GM21717 (cell line): ENCODE data around the gene MOCS3.

ENCODE experiments used
- ATAC-seq: cut with Tn5 transposase; IDR thresholded peaks from one replicate; pipeline ENCODE4 v1.9.1; 2021; ENCODE audit warnings: mild to moderate bottlenecking, moderate library complexity; ENCODE audit not compliant: unreplicated experiment

Gene MOCS3, protein sequence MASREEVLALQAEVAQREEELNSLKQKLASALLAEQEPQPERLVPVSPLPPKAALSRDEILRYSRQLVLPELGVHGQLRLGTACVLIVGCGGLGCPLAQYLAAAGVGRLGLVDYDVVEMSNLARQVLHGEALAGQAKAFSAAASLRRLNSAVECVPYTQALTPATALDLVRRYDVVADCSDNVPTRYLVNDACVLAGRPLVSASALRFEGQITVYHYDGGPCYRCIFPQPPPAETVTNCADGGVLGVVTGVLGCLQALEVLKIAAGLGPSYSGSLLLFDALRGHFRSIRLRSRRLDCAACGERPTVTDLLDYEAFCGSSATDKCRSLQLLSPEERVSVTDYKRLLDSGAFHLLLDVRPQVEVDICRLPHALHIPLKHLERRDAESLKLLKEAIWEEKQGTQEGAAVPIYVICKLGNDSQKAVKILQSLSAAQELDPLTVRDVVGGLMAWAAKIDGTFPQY

DNA sequence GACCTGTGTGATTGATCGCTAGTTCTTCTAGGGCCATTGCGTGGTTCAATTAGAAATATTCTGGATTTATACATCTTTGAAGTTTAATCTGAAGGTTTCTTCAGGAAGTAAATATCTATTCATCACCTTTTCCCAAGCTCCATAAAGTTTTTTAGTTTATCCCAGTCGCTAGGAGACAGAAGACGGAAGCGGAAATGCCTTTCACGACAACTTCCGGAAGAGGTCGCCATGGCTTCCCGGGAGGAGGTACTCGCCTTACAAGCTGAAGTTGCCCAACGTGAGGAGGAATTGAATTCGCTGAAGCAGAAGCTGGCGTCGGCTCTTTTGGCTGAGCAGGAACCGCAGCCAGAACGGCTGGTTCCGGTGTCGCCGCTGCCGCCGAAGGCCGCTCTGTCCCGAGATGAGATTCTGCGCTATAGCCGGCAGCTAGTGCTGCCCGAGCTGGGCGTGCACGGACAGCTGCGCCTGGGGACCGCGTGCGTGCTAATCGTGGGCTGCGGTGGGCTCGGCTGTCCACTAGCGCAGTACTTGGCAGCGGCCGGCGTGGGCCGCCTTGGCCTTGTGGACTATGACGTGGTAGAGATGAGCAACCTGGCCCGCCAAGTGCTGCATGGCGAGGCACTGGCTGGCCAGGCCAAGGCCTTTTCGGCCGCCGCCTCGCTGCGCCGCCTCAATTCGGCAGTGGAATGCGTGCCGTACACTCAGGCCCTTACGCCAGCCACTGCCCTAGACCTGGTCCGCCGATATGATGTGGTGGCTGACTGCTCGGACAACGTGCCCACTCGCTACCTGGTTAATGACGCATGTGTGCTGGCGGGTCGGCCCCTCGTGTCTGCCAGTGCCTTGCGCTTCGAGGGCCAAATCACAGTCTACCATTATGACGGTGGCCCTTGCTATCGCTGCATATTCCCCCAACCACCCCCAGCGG lies at the start of gene MOCS3:
MOCS3 (plus strand) TSS at position 204 of the 928 bp plus-strand sequence; CDS start at position 229, 25 bp downstream.
- peak; percentile 71 for ATAC-seq

DNA sequence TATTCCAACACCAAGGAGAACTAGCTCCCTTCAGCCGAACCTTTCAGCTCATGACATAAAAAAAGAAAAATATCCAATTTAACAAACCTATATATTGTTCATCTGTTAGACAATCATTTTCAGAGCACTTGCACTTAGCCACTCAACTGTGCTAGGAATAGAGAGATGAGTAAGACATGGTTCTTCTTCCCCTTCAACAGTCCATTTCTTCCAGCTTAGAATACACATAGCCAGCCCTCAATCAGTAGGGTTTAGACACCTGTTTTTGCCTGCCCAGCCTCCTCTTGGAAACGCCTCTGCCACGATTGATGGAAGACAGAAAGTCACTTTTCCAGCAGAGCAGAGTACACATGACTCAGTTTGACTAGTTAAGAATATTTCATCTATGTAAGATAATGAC lies 49.2 kb upstream of the MOCS3 start:
- ATAC-seq = no peak

DNA sequence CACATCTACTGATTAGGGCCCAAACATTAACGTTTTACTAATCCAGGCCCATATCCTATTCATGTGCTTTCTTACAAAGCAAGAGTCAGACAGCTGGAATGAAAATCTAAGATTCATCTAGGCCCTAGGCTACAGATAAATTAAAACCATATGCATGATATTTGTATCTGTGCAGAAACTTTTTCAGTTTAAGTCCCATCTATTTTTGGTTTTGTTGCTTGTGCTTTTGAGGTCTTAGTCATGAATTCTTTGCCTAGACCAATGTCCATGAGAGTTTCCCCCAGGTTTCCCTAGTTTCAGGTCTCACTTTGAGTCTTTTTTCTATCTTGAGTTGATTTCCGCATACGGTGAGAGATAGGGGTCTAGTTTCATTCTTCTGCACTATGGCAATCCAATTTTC lies 47.6 kb upstream of the MOCS3 start:
- ATAC-seq = no peak

DNA sequence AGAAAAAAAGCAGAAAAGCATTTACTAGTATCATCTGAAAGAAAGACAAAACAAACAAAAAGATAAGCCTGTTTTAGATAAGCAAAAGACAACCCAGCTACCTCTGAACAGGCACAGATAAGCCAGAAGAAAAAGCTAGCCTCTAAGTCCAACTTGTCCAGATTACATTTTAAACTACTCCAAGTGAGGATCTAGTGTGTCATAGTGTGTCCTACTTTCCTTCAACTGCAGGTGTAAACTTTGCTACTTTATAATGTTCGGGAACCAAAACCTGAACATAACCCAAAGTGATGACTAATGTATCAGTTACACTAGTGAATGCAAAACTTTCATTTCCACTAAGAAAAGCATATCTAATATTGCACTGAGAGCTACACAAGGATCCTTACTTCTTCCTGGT lies 46.9 kb upstream of the MOCS3 start:
- no peak for ATAC-seq

DNA sequence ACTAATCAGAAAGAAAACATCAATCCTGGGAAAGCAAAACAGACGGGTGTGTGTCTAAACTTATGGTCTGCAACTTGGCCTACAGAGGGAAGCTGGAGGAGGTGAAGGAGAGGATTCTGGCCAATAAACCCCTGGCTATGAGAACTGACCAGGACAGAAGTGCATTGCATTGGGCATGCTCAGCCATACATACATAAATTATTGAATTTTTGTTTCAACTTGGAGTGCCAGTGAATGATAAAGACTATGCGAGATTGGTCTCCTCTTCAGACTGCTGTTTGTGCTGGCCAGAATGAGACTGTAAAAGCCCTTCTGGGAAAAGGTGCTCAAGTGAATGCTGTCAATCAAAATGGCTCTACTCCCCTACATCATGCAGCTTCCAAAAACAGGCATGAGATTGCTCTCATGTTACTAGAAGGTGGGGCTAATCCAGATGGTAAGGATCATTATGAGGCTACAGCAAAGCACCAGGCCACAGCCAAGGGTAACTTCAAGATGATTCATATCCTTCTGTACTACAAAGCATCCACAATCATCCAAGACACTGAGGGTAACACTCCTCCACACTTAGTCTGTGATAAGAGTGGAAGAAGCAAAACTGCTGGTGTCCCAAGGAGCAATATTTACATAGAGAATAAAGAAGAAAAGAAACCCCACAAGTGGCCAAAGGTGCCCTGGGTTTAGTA lies 44.8 kb upstream of the MOCS3 start:
- no peak for ATAC-seq

DNA sequence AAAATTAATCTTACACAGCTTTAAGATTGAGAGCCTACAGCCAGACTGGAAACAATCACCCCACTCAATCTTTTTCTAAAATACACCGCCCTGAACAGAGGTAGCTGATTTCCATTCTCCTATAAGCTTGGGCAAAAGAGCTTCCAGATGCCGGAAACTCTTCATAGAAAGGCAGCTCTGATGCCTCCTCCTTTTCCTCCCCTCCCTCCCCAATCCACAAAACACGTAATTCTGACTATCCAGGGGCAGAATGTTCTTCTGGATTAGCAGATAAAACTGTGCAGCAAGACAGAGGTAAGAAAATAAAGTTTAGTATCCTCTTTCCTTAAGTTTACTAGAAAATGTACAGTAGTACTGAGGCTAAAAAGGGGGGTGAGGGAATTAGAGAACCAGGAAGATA lies 43.2 kb upstream of the MOCS3 start:
- ATAC-seq = no peak

DNA sequence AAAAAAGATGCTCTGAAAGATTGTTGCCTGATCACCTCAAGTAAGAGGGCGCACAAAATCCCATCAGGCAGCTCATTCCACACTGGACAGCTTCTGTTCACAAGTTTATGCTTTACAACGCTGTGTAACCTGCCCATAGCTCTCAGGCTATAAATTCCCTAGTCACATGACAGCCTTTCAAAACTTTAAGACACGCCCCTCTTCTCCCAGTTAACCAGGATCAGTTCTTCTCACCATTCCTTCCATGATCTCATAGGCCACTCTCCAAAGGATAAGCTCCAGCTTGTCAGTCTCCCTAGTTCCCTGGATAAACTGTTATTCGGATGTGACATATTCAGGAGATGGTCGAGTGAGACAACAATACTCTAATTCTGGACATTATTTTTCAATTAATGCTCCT lies 42.4 kb upstream of the MOCS3 start:
- no peak for ATAC-seq

DNA sequence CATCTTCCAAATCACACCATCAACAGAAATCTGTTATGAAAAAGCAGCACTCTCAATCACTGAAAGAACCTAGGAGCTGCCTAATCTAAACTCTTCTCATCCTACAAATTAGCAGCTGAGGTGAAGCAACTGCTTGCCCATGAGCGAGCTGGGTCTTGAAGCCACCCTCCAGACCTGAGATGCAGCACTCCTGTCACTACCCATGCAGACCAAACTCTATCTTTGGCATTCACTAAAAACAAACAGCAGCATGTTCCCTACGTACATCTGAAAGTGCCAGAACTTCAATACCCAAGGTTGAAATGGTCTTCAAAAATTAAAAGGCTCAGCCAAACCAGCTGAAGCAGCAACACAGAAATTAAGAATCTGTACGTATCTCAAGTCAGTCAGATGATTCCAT lies 41.7 kb upstream of the MOCS3 start:
- no peak for ATAC-seq

DNA sequence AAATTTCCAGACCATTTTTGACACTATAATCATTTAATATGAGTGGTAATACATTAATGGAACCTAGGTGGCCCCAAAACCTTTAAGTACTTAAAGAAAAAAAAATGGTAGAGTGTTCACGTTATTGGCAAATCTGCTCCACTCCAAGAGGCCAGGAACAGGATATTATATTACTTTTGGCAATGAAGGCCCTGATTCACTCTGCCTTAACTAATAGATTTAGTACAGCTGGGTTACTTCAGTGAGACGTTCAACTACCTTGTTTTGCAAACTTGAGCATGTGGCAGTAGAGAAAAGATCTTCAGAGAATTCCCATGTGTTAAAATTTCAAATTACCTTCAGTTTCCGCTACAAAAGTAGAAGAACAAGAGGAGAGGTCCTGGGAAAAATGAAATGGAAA lies 40.2 kb upstream of the MOCS3 start:
- ATAC-seq = no peak

DNA sequence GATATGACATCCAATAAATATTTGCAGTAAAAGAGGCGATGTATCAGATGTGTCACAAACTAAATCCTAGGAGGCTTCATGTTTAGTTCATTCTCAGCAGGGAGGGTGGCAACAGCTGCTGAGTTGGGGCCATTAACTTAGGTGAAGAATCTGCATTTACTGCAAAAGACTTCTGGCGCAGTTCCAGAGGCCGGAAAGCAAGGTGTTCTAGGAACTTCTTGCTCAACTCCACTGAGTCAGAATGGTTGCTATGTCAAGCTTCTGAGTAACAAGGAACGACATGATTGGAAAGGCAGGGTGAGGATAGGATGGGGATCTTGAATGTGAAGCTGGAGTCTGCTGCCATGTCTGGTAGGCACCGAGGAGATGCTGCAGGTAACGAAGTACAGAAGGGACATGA lies 39.1 kb upstream of the MOCS3 start:
- ATAC-seq = no peak

DNA sequence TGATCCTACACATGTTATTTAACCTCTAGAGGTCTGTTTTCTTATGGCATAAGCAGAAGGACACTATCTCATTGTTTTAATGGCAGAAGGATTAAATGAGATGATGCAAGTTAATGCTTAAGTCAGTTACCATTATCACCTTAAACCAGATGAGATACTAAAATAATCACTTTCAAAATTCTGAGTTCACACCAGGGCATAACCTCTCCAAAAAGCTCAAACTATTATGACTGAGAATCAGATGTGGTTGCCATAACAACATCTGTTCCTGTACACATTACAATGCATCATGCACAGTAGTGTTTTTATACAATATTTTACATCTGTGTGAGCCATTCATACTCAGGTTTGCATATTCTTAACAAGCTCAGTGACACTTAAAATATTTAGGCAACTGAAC lies 37.6 kb upstream of the MOCS3 start:
- ATAC-seq = no peak

DNA sequence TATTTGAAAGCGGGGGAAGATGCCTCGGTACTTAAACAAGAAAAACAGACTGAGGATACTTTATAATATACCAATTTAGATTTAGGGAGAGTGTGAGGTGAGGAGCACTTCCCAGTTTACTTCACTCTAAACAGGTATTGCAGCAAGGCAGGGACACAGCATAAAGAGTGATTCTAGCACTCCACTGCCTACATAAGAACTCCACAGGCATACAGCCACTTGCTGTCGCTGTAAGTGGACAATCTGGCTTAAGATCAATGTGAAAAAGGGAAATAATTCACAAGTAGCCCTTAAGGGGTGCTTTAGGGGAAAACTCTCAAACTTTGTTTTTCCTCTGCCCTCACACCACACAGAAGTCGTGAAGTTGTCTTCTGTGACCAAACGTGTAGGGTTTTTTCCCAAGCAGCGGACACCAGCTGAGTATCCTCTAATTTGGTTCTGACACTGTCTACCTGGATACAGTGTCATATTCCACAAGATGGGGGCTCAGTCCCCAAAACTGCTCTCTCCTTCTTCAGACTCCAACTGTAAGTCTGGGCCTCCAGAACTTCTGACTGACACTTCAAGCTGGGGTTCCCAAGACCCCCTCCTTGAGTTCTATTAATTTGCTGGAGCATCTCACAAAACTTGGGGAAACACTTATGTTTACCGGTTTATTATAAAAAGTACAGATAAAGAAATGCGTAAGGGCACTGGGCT lies 36.7 kb upstream of the MOCS3 start:
- no peak for ATAC-seq

DNA sequence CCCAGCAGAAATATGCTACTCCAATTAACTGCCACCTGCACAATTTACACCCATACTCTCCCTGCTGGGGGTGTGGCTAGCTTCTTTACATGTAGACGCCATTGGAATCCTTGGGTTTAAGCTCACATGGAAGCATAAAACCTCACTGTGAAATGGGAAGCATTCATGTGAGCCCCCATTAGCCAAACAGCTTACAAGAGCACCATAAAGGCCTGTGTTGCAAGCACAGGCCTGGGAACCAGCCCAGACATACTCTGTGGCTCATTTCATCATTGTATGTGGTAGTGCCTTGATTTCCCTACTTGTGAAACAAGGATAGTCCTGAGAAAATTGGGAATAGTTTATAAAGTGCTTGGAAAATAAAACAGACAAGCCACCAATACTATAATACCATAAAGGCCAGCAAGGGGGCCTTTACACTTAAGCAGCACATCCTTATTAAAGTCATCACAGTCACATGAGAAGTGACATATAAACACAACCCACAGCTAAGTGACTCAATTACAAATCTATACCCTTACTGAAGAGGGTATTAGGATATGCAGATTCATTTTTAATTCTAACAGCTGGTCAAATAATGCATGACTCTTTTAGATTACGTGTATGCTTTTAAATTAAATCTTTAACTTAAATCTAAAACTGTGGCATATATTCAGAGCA lies 34.2 kb upstream of the MOCS3 start:
- no peak for ATAC-seq

DNA sequence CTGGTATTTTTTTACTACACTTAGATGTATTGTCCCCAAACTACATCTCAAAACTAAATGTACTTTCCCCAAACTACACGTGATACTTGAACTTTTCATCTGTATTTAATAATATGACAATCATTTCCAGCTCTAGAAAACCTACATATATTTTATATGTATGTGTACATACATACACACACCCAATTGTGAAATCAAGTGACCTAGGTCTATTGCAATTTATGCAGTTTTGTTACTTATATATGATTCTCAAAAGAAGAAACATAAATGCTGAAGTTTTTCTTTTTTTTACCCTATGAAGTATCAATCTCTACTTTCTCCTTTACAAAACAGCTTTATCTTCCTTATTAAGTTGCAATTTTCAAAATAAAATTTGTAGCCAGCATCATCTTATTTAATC lies 32.1 kb upstream of the MOCS3 start:
- ATAC-seq = no peak

DNA sequence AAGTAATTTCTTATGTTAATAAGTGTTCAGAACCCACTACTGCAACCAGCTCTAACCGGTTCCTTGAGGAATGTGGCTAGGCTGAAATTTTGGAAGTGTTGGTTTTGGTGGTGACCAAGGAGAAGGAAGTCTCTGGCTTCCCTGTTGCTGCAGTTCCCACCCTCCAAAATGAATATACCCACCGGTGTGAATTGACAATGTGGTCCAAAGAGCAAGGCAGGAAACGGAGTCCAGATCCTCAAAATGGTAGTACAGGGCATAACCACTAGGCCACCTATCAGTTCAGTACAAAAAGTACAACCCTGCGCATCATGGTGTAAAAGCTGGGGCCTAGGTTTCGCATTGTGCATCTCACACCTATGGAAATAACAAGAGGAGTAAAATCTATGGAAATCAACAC lies 30.1 kb upstream of the MOCS3 start:
- no peak for ATAC-seq

DNA sequence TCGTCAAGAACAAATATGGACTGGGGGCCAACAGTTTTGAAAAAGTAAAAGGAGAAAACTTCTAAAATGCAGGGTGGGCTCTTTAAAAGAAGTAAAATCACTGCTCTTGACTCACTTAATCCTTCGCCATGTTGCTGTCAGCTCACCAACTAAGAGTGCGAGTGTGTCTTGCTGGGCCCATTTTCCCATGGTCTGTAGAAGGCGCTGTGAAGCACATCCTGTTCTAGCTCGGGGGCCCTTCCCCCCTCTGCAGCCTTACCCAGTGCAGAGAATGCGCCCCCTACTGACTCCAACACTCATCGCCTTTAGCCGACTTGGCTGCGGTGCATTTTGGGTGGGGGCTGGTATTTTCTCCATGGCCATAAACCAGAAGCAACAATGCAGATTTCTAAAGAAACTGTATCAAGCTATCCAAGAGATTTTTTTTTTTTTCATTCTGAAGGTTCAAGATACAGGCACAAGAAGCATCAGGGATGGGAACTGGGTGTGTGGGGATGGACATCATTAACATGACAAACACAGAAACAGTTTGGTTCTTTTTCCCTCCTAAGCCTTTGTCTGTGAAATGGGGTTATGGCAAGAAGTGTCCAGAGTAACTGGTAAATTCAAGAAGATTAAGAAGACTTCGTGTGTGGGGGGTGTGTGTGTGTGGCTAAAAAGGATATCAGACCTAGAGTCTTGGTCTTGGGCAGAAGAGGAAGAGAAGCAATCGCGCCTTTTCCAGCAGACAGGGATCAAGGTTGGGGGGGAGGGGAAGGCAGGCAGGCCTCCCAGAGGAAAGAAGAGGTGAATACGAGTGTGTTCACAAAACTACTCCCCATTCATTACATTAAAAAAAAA lies 29.1 kb upstream of the MOCS3 start:
- ATAC-seq = peak; percentile 63

DNA sequence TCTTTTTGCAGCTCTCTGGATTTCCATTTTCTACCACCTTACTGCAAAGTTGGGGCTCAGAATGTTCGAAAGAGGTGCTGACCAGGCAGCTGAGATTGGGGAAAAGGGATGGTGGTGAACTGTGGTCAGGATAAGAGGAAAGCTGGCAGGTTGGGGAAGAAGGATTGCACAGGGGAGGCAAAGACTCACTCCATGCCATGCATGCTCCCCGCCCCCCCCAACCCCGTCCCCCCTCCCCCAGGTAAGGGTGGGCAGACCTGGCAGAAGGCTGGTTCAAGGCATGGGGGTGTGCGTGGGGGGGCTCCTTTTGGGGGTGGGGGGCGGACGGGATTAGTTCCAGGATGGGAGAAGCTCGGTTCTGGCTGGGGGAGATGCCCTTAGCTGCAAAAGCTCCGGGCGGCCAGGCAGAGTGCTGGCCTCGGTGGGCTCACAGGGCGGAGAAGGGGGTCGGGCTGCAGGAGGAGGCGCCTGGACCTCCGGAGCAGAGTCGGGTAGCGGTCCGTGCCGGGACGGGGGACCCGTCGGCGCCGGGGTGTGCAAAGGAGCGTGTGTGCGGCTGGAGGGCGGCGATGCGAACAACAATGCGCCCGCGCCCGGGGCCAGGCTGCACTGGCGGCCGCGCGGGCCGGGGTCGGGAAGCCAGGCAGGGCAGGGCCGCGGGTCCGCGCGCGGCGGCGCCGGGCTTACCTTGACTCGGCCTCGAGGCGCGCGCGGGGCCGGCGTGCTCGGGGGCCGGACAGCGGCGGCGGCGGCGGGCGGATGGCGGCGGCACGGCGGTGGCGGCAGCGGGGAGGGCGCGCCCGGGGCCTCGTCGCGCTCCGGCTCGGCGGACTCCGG lies 28.3 kb upstream of the MOCS3 start:
- peak; percentile 11 for ATAC-seq

DNA sequence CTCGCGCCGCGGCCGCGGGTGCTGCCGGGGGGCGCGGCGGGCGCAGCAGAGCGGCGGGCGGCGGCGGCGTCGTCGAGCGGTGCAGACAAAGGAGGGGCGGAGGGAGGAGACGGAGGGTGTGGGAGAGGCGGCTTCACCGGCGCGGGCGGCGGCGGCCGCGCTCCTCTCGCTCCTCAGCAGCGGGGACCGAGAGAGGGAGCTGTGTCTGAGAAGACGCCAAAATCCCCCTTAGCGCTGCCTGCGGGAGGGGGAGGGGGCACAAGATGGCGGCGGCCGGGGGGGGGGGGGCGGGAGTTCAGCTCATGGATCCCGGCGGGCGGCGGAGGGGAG lies 27.7 kb upstream of the MOCS3 start:
- peak; percentile 17 for ATAC-seq
